H1 (cell line): ENCODE results near the gene THOC6. TPM values are rescaled to one million over a fixed set of nuclear protein-coding genes. Genes with fewer than 3 reads are reported as not detected.

Experiments
- CTCF ChIA-PET: fragments of 300-600 bp; sonication (Branson Sonifier 250); formaldehyde crosslinking; loops from one replicate; lab custom pipeline; 2021; ENCODE audit not compliant: partially characterized antibody; lab: Charles Lee
- POLR2A ChIA-PET: fragments of 300-600 bp; sonication (Branson Sonifier 250); formaldehyde crosslinking; loops from one replicate; lab custom pipeline; 2021; ENCODE audit warnings: inconsistent platforms; ENCODE audit not compliant: partially characterized antibody; lab: Charles Lee
- DNase-seq, 2 experiments: peaks; one replicate each; pipeline versions ENCODE4 v3.0.0 to v3.0.0-alpha.2; 2010 to 2022; ENCODE audit warnings: low spot score in 2 of 2, low read depth in 1 of 2, mixed read lengths in 1 of 2
- FAIRE-seq: peaks from 2 replicates; lab custom pipeline; 2011; peaks lifted over from hg19 to GRCh38; lab: Jason Lieb, UNC
- H2AFZ ChIP-seq: 2 replicates; pipeline ENCODE4 v1.8.1; 2012; ENCODE audit warnings: low read length, inconsistent platforms
- H2AK5ac ChIP-seq: 2 replicates; pipeline ENCODE4 v1.6.1; 2013; ENCODE audit warnings: low read depth, low read length
- H2BK120ac ChIP-seq: replicated peaks from 2 replicates; pipeline ENCODE3; 2013; ENCODE audit warnings: low read depth, low read length, inconsistent platforms
- H2BK12ac ChIP-seq: 2 replicates; pipeline ENCODE4 v1.6.1; 2013; ENCODE audit warnings: low read depth, low read length
- H2BK15ac ChIP-seq: 2 replicates; pipeline ENCODE4 v1.6.1; 2013; ENCODE audit warnings: low read length
- H2BK20ac ChIP-seq: 2 replicates; pipeline ENCODE4 v1.6.1; 2013; ENCODE audit warnings: low read length
- H2BK5ac ChIP-seq: 2 replicates; pipeline ENCODE4 v1.6.1; 2013; ENCODE audit warnings: low read depth, low read length
- H3K14ac ChIP-seq: 2 replicates; pipeline ENCODE4 v1.6.1; 2013; ENCODE audit warnings: inconsistent platforms; ENCODE audit not compliant: insufficient read length
- H3K18ac ChIP-seq: 2 replicates; pipeline ENCODE4 v1.6.1; 2013; ENCODE audit warnings: low read length; ENCODE audit errors: extremely low read depth
- H3K23ac ChIP-seq: 2 replicates; pipeline ENCODE4 v1.6.1; 2013; ENCODE audit warnings: inconsistent platforms; ENCODE audit not compliant: insufficient read length
- H3K23me2 ChIP-seq: 2 replicates; pipeline ENCODE4 v1.6.1; 2013; ENCODE audit warnings: low read depth, low read length
- H3K27ac ChIP-seq: 2 replicates; pipeline ENCODE4 v1.6.1; 2011; ENCODE audit warnings: low read depth, low read length, inconsistent platforms
- H3K27me3 ChIP-seq, 4 experiments: replicated peaks in 1 of 4; 1 replicate in 1 of 4; 2 replicates in 3 of 4; pipeline versions ENCODE4 v1.6.1 to v1.8.1; 2011 to 2013; ENCODE audit warnings: low read length in 3 of 4, mild to moderate bottlenecking in 3 of 4, inconsistent platforms in 2 of 4, mixed read lengths in 2 of 4, moderate library complexity in 1 of 4; ENCODE audit not compliant: control insufficient read depth in 3 of 4, insufficient read depth in 3 of 4; ENCODE audit errors: extremely low read depth in 1 of 4
- H3K36me3 ChIP-seq, 4 experiments: 2 replicates each; pipeline versions ENCODE4 v1.6.1 to v1.8.1; 2011 to 2013; ENCODE audit warnings: mild to moderate bottlenecking in 4 of 4, low read length in 3 of 4, moderate library complexity in 2 of 4, control low read depth in 1 of 4, inconsistent platforms in 1 of 4; ENCODE audit not compliant: insufficient read depth in 4 of 4, control insufficient read depth in 2 of 4
- H3K4ac ChIP-seq: replicated peaks from 2 replicates; pipeline ENCODE3; 2013; ENCODE audit warnings: low read length, low read depth, mixed read lengths, inconsistent platforms; ENCODE audit not compliant: insufficient read length
- H3K4me1 ChIP-seq, 4 experiments: replicated peaks in 1 of 4; 1 replicate in 1 of 4; 2 replicates in 3 of 4; pipeline versions ENCODE4 v1.6.1 to v1.8.1; 2011 to 2013; ENCODE audit warnings: low read length in 3 of 4, inconsistent platforms in 2 of 4, mixed read lengths in 1 of 4; ENCODE audit not compliant: insufficient read depth in 4 of 4, control insufficient read depth in 3 of 4
- H3K4me2 ChIP-seq, 2 experiments: 2 replicates each; pipeline versions ENCODE4 v1.6.1 to v1.8.1; 2011 to 2013; ENCODE audit warnings: low read depth in 2 of 2, low read length in 2 of 2, control low read depth in 1 of 2, inconsistent platforms in 1 of 2, mild to moderate bottlenecking in 1 of 2; ENCODE audit not compliant: insufficient read depth in 1 of 2
- H3K4me3 ChIP-seq, 4 experiments: fragments of 200-600, 300-600 bp in 1 of 4; sonication (generic), shearing (Covaris generic), sonication (Bioruptor Twin) in 1 of 4; 2 replicates each; pipeline versions ENCODE4 v1.5.1 to v1.8.1; 2011 to 2016; ENCODE audit warnings: low read length in 4 of 4, low read depth in 3 of 4, control low read depth in 2 of 4, inconsistent platforms in 2 of 4, mild to moderate bottlenecking in 2 of 4, mixed read lengths in 1 of 4, moderate library complexity in 1 of 4; ENCODE audit not compliant: insufficient read depth in 2 of 4; ENCODE audit errors: extremely low read depth in 1 of 4
- H3K56ac ChIP-seq: replicated peaks from 2 replicates; pipeline ENCODE3; 2013; ENCODE audit warnings: low read depth, mild to moderate bottlenecking, mixed read lengths, low read length, inconsistent platforms; ENCODE audit not compliant: insufficient read length
- H3K79me1 ChIP-seq: 2 replicates; pipeline ENCODE4 v1.6.1; 2013; ENCODE audit warnings: low read depth, low read length, control low read depth
- H3K79me2 ChIP-seq, 2 experiments: 2 replicates each; pipeline versions ENCODE4 v1.6.1 to v1.8.1; 2012 to 2013; ENCODE audit warnings: low read length in 2 of 2, mild to moderate bottlenecking in 2 of 2, inconsistent platforms in 1 of 2; ENCODE audit not compliant: insufficient read depth in 2 of 2, control insufficient read depth in 1 of 2
- H3K9ac ChIP-seq, 4 experiments: replicated peaks in 1 of 4; 1 replicate in 1 of 4; 2 replicates in 3 of 4; pipeline versions ENCODE4 v1.6.1 to v1.8.1; 2011 to 2013; ENCODE audit warnings: low read depth in 3 of 4, low read length in 3 of 4, control low read depth in 2 of 4, mild to moderate bottlenecking in 2 of 4, moderate library complexity in 2 of 4, inconsistent platforms in 1 of 4; ENCODE audit errors: extremely low read depth in 1 of 4
- H3K9me3 ChIP-seq, 2 experiments: 2 replicates each; pipeline versions ENCODE4 v1.6.1 to v1.8.1; 2012 to 2013; ENCODE audit warnings: mild to moderate bottlenecking in 2 of 2, moderate library complexity in 2 of 2, control low read depth in 1 of 2, inconsistent platforms in 1 of 2, low read depth in 1 of 2, low read length in 1 of 2, mixed read lengths in 1 of 2; ENCODE audit not compliant: insufficient read depth in 2 of 2
- H4K20me1 ChIP-seq, 2 experiments: replicated peaks in 1 of 2; 2 replicates each; pipeline versions ENCODE3 to v1.8.1; 2011 to 2013; ENCODE audit warnings: inconsistent platforms in 2 of 2, low read length in 2 of 2, mild to moderate bottlenecking in 1 of 2; ENCODE audit not compliant: insufficient read depth in 2 of 2, control insufficient read depth in 1 of 2
- H4K5ac ChIP-seq: 2 replicates; pipeline ENCODE4 v1.6.1; 2013; ENCODE audit warnings: low read length, low read depth, mixed read lengths, inconsistent platforms; ENCODE audit not compliant: insufficient read length
- H4K8ac ChIP-seq: 2 replicates; pipeline ENCODE4 v1.8.0; 2013; ENCODE audit warnings: mild to moderate bottlenecking, moderate library complexity, low read length, inconsistent platforms; ENCODE audit not compliant: insufficient read depth; ENCODE audit errors: extremely low read depth
- H4K91ac ChIP-seq: replicated peaks from 2 replicates; pipeline ENCODE3; 2013; ENCODE audit warnings: low read length, mixed read lengths, inconsistent platforms; ENCODE audit not compliant: insufficient read length
- BACH1 ChIP-seq: IDR thresholded peaks from 2 replicates; pipeline ENCODE4 v1.6.1; 2012; ENCODE audit warnings: low read length, improper control_type of control experiment
- CBX5 ChIP-seq: fragments of 300-800, 300-1000 bp; sonication (generic); IDR thresholded peaks from 2 replicates; pipeline ENCODE4 v1.7.1; 2016; ENCODE audit warnings: antibody characterized with exemption, low read length, low read depth
- CREB1 ChIP-seq: IDR thresholded peaks from 2 replicates; pipeline ENCODE4 v1.6.1; 2012; ENCODE audit warnings: inconsistent platforms
- EP300 ChIP-seq, 2 experiments: IDR thresholded peaks; 1 replicate in 1 of 2; 2 replicates in 1 of 2; pipeline ENCODE4 v1.6.1; 2011 to 2012; ENCODE audit warnings: low read depth in 2 of 2, low read length in 2 of 2, mild to moderate bottlenecking in 2 of 2, borderline replicate concordance in 1 of 2, inconsistent platforms in 1 of 2, moderate library complexity in 1 of 2
- GTF2F1 ChIP-seq: IDR thresholded peaks from 2 replicates; pipeline ENCODE4 v1.6.1; 2012; ENCODE audit warnings: low read depth, low read length, improper control_type of control experiment, borderline replicate concordance
- KDM5A ChIP-seq: fragments of 200-600 bp; IDR thresholded peaks from 2 replicates; pipeline ENCODE4 v1.7.1; 2012; ENCODE audit warnings: mild to moderate bottlenecking, low read length, inconsistent platforms, mixed read lengths
- MAFK ChIP-seq: IDR thresholded peaks from 2 replicates; pipeline ENCODE4 v1.6.1; 2012; ENCODE audit warnings: low read depth, mild to moderate bottlenecking, improper control_type of control experiment, low read length
- SAP30 ChIP-seq: fragments of 300-600 bp; sonication (generic); IDR thresholded peaks from 2 replicates; pipeline ENCODE4 v1.7.1; 2012; ENCODE audit warnings: low read length, moderate library complexity, mild to moderate bottlenecking, inconsistent platforms; ENCODE audit not compliant: insufficient read depth, insufficient replicate concordance
- SIX5 ChIP-seq: IDR thresholded peaks from 2 replicates; pipeline ENCODE4 v1.6.1; 2011; ENCODE audit warnings: mild to moderate bottlenecking, low read depth, low read length
- WGBS, 2 experiments: shearing (Covaris generic) in 1 of 2; methylation state at CpG; one replicate each; pipeline versions ENCODE4 v1.1.6 to v1.1.7; 2013 to 2015; ENCODE audit warnings: low lambda C conversion rate in 2 of 2, mixed read lengths in 2 of 2, inconsistent platforms in 1 of 2, low coverage in 1 of 2, missing lambda C conversion rate in 1 of 2; ENCODE audit not compliant: insufficient replicate concordance in 2 of 2, insufficient coverage in 1 of 2, insufficient read length in 1 of 2; ENCODE audit errors: extremely low coverage in 1 of 2, missing lambda C conversion rate in 1 of 2; 5-methylcytosine and 5-hydroxymethylcytosine counted together
- polyA plus RNA-seq, 7 experiments: library from polyadenylated mRNA; depleted of rRNA in 3 of 7; stranded (reverse) in 5 of 7; unstranded in 2 of 7; fragments of >200 nt in 5 of 7; fragments of 200-250 nt in 2 of 7; gene quantifications; 1 replicate in 5 of 7; 2 replicates in 1 of 7; 4 replicates in 1 of 7; pipeline versions ENCODE4 v1.2.1 to v1.2.3, GENCODE V29; 2011 to 2013; ENCODE audit warnings: missing spikeins in 2 of 7, mixed read lengths in 2 of 7
- total RNA-seq: library from RNA; stranded (reverse); fragmentation: NEBNext Ultra II Directional; extraction: Animal tissue kit (Norgen Biotek cat#: 25700); gene quantifications from 2 replicates; pipeline ENCODE4 v1.2.1, GENCODE V29; 2021
- TF ChIP-seq, protein P1 (sequence below): IDR thresholded peaks from 2 replicates; pipeline ENCODE4 v1.6.1; 2011; ENCODE audit warnings: low read length, improper control_type of control experiment

THOC6 gene
- total and polyA plus RNA-seq, 2 of the 8 experiments (the other 6 are each of a cell fraction or from before 2014, with no cell fraction given): 78.5 to 111 TPM

GRCh38 chr16:3057181-3058138 is 33.6 kb downstream of the THOC6 start:
- Histone ChIP-seq H3K4me3 (peak overlapping the region; percentile 39 to 86 (median 67)), H2BK20ac (no peak overlapping the region), H2AK5ac (no peak overlapping the region), H2AFZ (no peak overlapping the region), H3K9ac (peak overlapping the region in 1 of 4 experiments; percentile 58; a peak in 1 of 7 replicates), H4K91ac (no peak overlapping the region), H3K23ac (no peak overlapping the region), H3K18ac (no peak overlapping the region), H3K79me2 (no peaks in the 10 kb centered on the region), H4K20me1 (peaks cover 7% of the 10 kb centered on the region in 2 experiments), H3K14ac (no peak overlapping the region), H4K5ac (no peak overlapping the region), H3K56ac (no peak overlapping the region), H3K4me1 (peaks cover 5 to 17% (median 6%) of the 10 kb centered on the region in 4 experiments; a peak in 6 of 7 replicates), H3K23me2 (peaks cover 6% of the 10 kb centered on the region; the same call in 1 of the 2 replicates), H2BK12ac (no peak overlapping the region), H3K4me2 (peak overlapping the region; percentile 49 to 85), H2BK120ac (no peak overlapping the region), H2BK5ac (no peak overlapping the region), H3K9me3 (no peaks in the 10 kb centered on the region), H3K27ac (no peak overlapping the region), H3K36me3 (no peaks in the 10 kb centered on the region; a peak in 1 of 8 replicates), H3K79me1 (no peaks in the 10 kb centered on the region), H4K8ac (no peak overlapping the region), H2BK15ac (no peak overlapping the region), H3K4ac (no peak overlapping the region), H3K27me3 (no peaks in the 10 kb centered on the region; a peak in 1 of 7 replicates)
- ChIA-PET CTCF (interaction anchor here (0.7 to 8.3 kb wide), 21 partner anchors 10 to 85 kb away, joined by 3 to 88 read pairs (median 9); partner anchors contain the start of genes MMP25 and ZSCAN10), POLR2A (interaction anchor here (0.9 to 12.7 kb wide), 21 partner anchors 10 to 93 kb away, joined by 3 to 140 read pairs (median 6); partner anchors contain the start of genes CLDN6, HCFC1R1, MMP25 and THOC6)
- FAIRE-seq: no peak
- WGBS, 2 experiments: 94% methylated on average over 19 of the region's 22 CpGs; no CpG with 5 or more reads in 1 of the 2 experiments
- DNase-seq: no peak
- TF ChIP-seq KDM5A: no peak
- no peak for TF ChIP-seq CREB1
- no peak for TF ChIP-seq SIX5
- TF ChIP-seq BACH1: no peak
- no peak for TF ChIP-seq SAP30
- TF ChIP-seq, protein P1, sequence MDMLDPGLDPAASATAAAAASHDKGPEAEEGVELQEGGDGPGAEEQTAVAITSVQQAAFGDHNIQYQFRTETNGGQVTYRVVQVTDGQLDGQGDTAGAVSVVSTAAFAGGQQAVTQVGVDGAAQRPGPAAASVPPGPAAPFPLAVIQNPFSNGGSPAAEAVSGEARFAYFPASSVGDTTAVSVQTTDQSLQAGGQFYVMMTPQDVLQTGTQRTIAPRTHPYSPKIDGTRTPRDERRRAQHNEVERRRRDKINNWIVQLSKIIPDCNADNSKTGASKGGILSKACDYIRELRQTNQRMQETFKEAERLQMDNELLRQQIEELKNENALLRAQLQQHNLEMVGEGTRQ: no peak
- no peak for TF ChIP-seq MAFK
- TF ChIP-seq EP300 (IDR thresholded peaks at IDR 0.05; ENCODE audit: borderline replicate concordance in 1 of 2, low read depth in 2 of 2, low read length in 2 of 2): no peak
- TF ChIP-seq CBX5: no peak
- TF ChIP-seq GTF2F1: no peak
